GM18867 (cell line): ENCODE results near the gene RPAP3.

Experiments
- ATAC-seq: cut with Tn5 transposase; IDR thresholded peaks from one replicate; pipeline ENCODE4 v1.9.1; 2021; ENCODE audit warnings: mild to moderate bottlenecking, moderate library complexity; ENCODE audit not compliant: unreplicated experiment

RPAP3 gene

DNA sequence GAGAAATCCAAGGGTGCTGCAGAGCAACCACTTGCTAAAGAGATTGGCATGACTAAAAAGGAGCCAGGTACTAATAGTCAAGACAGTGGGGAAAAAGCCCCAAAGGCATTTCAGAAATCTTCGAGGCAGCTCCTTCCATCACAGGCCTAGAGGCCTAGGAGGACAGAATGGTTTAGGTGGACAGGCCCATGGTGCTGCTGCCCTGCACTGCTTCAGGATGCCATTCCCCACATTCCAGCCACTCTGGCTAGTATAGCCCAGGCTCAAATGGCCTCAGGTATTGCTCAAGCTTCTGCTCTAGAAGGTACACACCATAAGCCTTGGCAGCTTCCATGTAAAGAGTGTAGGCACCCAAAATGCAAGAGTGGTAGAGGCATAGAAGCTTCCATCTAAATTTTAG lies 92.9 kb downstream of the RPAP3 start:
- ATAC-seq = no peak

DNA sequence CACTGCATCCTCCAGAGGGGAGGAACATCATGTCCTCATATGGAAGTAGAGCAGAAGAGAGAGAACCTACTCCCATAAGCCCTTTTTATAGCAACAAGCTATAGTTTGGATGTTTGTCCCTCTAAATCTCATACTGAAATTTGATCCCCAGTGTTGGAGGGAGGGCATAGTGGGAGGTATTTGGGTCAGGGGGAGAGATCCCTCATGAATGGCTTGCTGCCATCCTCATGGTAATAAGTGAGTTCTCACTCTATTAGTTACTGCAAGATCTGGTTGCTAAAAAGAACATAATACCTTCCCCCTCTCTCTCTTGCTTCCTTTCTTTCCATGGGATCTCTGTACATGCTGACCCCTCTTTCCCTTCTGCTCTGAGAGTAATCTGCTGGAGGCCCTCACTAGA lies 93.9 kb downstream of the RPAP3 start:
- no peak for ATAC-seq
